ENCODE measurements around the gene C10orf143. TPM values are rescaled to one million over a fixed set of nuclear protein-coding genes. Genes with fewer than 3 reads are reported as not detected.
A peak's percentile ranks its signal among the peaks of the same experiment; 100 is the strongest.

C10orf143 gene
- total and polyA plus RNA-seq, 2 of the 8 experiments (the other 6 are each of a cell fraction or from before 2014, with no cell fraction given) = 1.6 to 2.0 TPM

GRCh38 chr10:130040351-130040750 is 70.3 kb downstream of the C10orf143 start:
- H3K4me2 ChIP-seq (ENCODE audit: insufficient read depth in 1 of 2, low read depth in 2 of 2, low read length in 2 of 2) = no peak overlapping the region
- H2BK120ac ChIP-seq (replicated peaks; ENCODE audit: low read depth, low read length) = no peak overlapping the region
- ChIA-PET POLR2A (ENCODE audit: partially characterized antibody) (no interaction called here), CTCF (ENCODE audit: partially characterized antibody) (interaction anchor here (0.6 kb wide), 1 partner anchor 707 kb away, joined by 3 read pairs; no protein-coding TSS in a partner anchor)
- H3K36me3 ChIP-seq (ENCODE audit: control insufficient read depth in 2 of 4, insufficient read depth in 4 of 4, low read length in 3 of 4) = no peaks in the 10 kb centered on the region
- no peaks in the 10 kb centered on the region for H3K9me3 ChIP-seq (ENCODE audit: insufficient read depth in 2 of 2, low read depth in 1 of 2, low read length in 1 of 2)
- FAIRE-seq (no peak), DNase-seq (ENCODE audit: low read depth in 1 of 2, low spot score in 2 of 2) (peak in 1 of 2 experiments; percentile 7)
- TF ChIP-seq CBX8 (IDR thresholded peaks at IDR 0.05; ENCODE audit: borderline replicate concordance, low read depth, low read length) (no peak), USF2 (IDR thresholded peaks at IDR 0.05; ENCODE audit: low read length) (no peak), CEBPB (IDR thresholded peaks at IDR 0.05; ENCODE audit: low read depth, low read length) (no peak), RNF2 (IDR thresholded peaks at IDR 0.05; ENCODE audit: borderline replicate concordance, low read depth, low read length, missing control alignments, poor library complexity, severe bottlenecking) (no peak), POLR2AphosphoS5 (IDR thresholded peaks at IDR 0.05; ENCODE audit: low read depth, low read length) (no peak), SUZ12 (IDR thresholded peaks at IDR 0.05; ENCODE audit: low read length) (no peak), FOSL1 (IDR thresholded peaks at IDR 0.05; ENCODE audit: insufficient read depth, low read depth, low read length) (no peak), RBBP5 (IDR thresholded peaks at IDR 0.05; ENCODE audit: borderline replicate concordance, low read depth, low read length) (no peak)
- TF ChIP-seq, protein P1, sequence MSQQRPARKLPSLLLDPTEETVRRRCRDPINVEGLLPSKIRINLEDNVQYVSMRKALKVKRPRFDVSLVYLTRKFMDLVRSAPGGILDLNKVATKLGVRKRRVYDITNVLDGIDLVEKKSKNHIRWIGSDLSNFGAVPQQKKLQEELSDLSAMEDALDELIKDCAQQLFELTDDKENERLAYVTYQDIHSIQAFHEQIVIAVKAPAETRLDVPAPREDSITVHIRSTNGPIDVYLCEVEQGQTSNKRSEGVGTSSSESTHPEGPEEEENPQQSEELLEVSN (IDR thresholded peaks at IDR 0.05) = no peak
- WGBS, 2 experiments (ENCODE audit: extremely low coverage in 1 of 2, insufficient coverage in 1 of 2, insufficient read length in 1 of 2, insufficient replicate concordance in 2 of 2, low coverage in 1 of 2, low lambda C conversion rate in 2 of 2, missing lambda C conversion rate in 1 of 2) = 86% methylated on average over 11 of the region's 11 CpGs; no CpG with 5 or more reads in 1 of the 2 experiments
- H3K27ac ChIP-seq (ENCODE audit: low read depth, low read length) = no peak overlapping the region
- no peak overlapping the region for H2BK15ac ChIP-seq (ENCODE audit: low read length)
- H3K79me2 ChIP-seq (ENCODE audit: control insufficient read depth in 1 of 2, insufficient read depth in 2 of 2, low read length in 2 of 2) = no peaks in the 10 kb centered on the region
- no peak overlapping the region for H3K9ac ChIP-seq (replicated peaks in 1 of 4; ENCODE audit: extremely low read depth in 1 of 4, low read depth in 3 of 4, low read length in 3 of 4)
- no peak overlapping the region for H3K4me3 ChIP-seq (ENCODE audit: extremely low read depth in 1 of 4, insufficient read depth in 2 of 4, low read depth in 3 of 4, low read length in 4 of 4)
- H3K14ac ChIP-seq (ENCODE audit: insufficient read length) = no peak overlapping the region
- H3K56ac ChIP-seq (replicated peaks; ENCODE audit: insufficient read length, low read depth, low read length) = no peak overlapping the region
- H2AFZ ChIP-seq (ENCODE audit: low read length) = no peak overlapping the region
- H2BK12ac ChIP-seq (ENCODE audit: low read depth, low read length) = no peak overlapping the region
- H4K91ac ChIP-seq (replicated peaks; ENCODE audit: insufficient read length, low read length) = no peak overlapping the region
- no peak overlapping the region for H3K18ac ChIP-seq (ENCODE audit: extremely low read depth, low read length)
- H3K4me1 ChIP-seq (replicated peaks in 1 of 4; ENCODE audit: control insufficient read depth in 3 of 4, insufficient read depth in 4 of 4, low read length in 3 of 4) = peaks cover 0 to 4% (median 0%) of the 10 kb centered on the region in 4 experiments; a peak in 2 of 7 replicates
- H2BK20ac ChIP-seq (ENCODE audit: low read length) = no peak overlapping the region
- no peak overlapping the region for H2AK5ac ChIP-seq (ENCODE audit: low read depth, low read length)
- H4K5ac ChIP-seq (ENCODE audit: insufficient read length, low read depth, low read length) = no peak overlapping the region
- no peaks in the 10 kb centered on the region for H3K79me1 ChIP-seq (ENCODE audit: low read depth, low read length)
- no peak overlapping the region for H4K8ac ChIP-seq (ENCODE audit: extremely low read depth, insufficient read depth, low read length)
- H3K23ac ChIP-seq (ENCODE audit: insufficient read length) = no peak overlapping the region
- H3K27me3 ChIP-seq (replicated peaks in 1 of 4; ENCODE audit: control insufficient read depth in 3 of 4, extremely low read depth in 1 of 4, insufficient read depth in 3 of 4, low read length in 3 of 4) = peaks cover 0 to 2% (median 0%) of the 10 kb centered on the region in 4 experiments; a peak in 1 of 7 replicates
- H4K20me1 ChIP-seq (replicated peaks in 1 of 2; ENCODE audit: control insufficient read depth in 1 of 2, insufficient read depth in 2 of 2, low read length in 2 of 2) = peaks cover 0 to 2% of the 10 kb centered on the region in 2 experiments
- H3K23me2 ChIP-seq (ENCODE audit: low read depth, low read length) = no peaks in the 10 kb centered on the region
- H2BK5ac ChIP-seq (ENCODE audit: low read depth, low read length) = no peak overlapping the region
- H3K4ac ChIP-seq (replicated peaks; ENCODE audit: insufficient read length, low read depth, low read length) = no peak overlapping the region

Measured in H1 (cell line).